H9 (cell line): ENCODE measurements around the gene AMER2. TPM values are rescaled to one million over a fixed set of nuclear protein-coding genes. Genes with fewer than 3 reads are reported as not detected.

Source experiments
- DNase-seq: peaks from one replicate; pipeline ENCODE4 v3.0.0-alpha.2; 2017
- H2AFZ ChIP-seq: one replicate; pipeline ENCODE4 v1.6.1; 2013; ENCODE audit warnings: mild to moderate bottlenecking, low read length, control low read depth, moderate library complexity
- H2AK5ac ChIP-seq: 2 replicates; pipeline ENCODE4 v1.6.1; 2013; ENCODE audit warnings: low read length, control low read depth, mixed read lengths; ENCODE audit not compliant: insufficient read length
- H2BK120ac ChIP-seq: one replicate; pipeline ENCODE4 v1.6.1; 2013; ENCODE audit warnings: low read depth, mild to moderate bottlenecking, low read length, control low read depth, inconsistent platforms; ENCODE audit not compliant: poor library complexity, severe bottlenecking
- H2BK12ac ChIP-seq: 2 replicates; pipeline ENCODE4 v1.6.1; 2013; ENCODE audit warnings: low read length, control low read depth, mixed read lengths, low read depth; ENCODE audit not compliant: insufficient read length
- H2BK15ac ChIP-seq: 2 replicates; pipeline ENCODE4 v1.6.1; 2013; ENCODE audit warnings: low read depth, low read length, control low read depth
- H2BK20ac ChIP-seq: one replicate; pipeline ENCODE4 v1.6.1; 2013; ENCODE audit warnings: low read depth, mild to moderate bottlenecking, low read length, control low read depth, inconsistent platforms; ENCODE audit not compliant: poor library complexity, severe bottlenecking
- H2BK5ac ChIP-seq: 2 replicates; pipeline ENCODE4 v1.6.1; 2013; ENCODE audit warnings: low read length, control low read depth, mixed read lengths; ENCODE audit not compliant: insufficient read length
- H3K14ac ChIP-seq: 2 replicates; pipeline ENCODE4 v1.6.1; 2013; ENCODE audit warnings: low read length, control low read depth; ENCODE audit not compliant: insufficient read depth
- H3K18ac ChIP-seq: 2 replicates; pipeline ENCODE4 v1.6.1; 2013; ENCODE audit warnings: low read depth, mild to moderate bottlenecking, mixed read lengths, low read length, control low read depth; ENCODE audit not compliant: insufficient read length
- H3K23ac ChIP-seq: 2 replicates; pipeline ENCODE4 v1.6.1; 2013; ENCODE audit warnings: low read length, control low read depth, mixed read lengths, low read depth; ENCODE audit not compliant: insufficient read length
- H3K23me2 ChIP-seq: 2 replicates; pipeline ENCODE4 v1.6.1; 2013; ENCODE audit warnings: low read depth, mild to moderate bottlenecking, mixed read lengths, low read length, control low read depth; ENCODE audit not compliant: insufficient read length, poor library complexity, severe bottlenecking
- H3K27ac ChIP-seq: 2 replicates; pipeline ENCODE4 v1.5.1; 2013; ENCODE audit warnings: low read length, control low read depth, mixed read lengths, low read depth; ENCODE audit not compliant: insufficient read length
- H3K27me3 ChIP-seq: 2 replicates; pipeline ENCODE4 v1.6.1; 2013; ENCODE audit warnings: low read length, control low read depth, inconsistent platforms; ENCODE audit not compliant: insufficient read depth
- H3K4ac ChIP-seq: 2 replicates; pipeline ENCODE4 v1.6.1; 2013; ENCODE audit warnings: low read depth, mild to moderate bottlenecking, control low read depth, inconsistent platforms, low read length, moderate library complexity
- H3K4me1 ChIP-seq: 2 replicates; pipeline ENCODE4 v1.6.1; 2013; ENCODE audit warnings: low read length, control low read depth, inconsistent platforms; ENCODE audit not compliant: insufficient read depth
- H3K4me2 ChIP-seq: 2 replicates; pipeline ENCODE4 v1.6.1; 2013; ENCODE audit warnings: low read length, control low read depth, mixed read lengths; ENCODE audit not compliant: insufficient read length, insufficient read depth
- H3K56ac ChIP-seq: 2 replicates; pipeline ENCODE4 v1.6.1; 2013; ENCODE audit warnings: low read depth, mild to moderate bottlenecking, mixed read lengths, low read length, control low read depth; ENCODE audit not compliant: insufficient read length
- H3K79me1 ChIP-seq: 2 replicates; pipeline ENCODE4 v1.6.1; 2013; ENCODE audit warnings: low read depth, mild to moderate bottlenecking, moderate library complexity, low read length, control low read depth, inconsistent platforms; ENCODE audit not compliant: insufficient read depth, poor library complexity, severe bottlenecking
- H3K79me2 ChIP-seq: 2 replicates; pipeline ENCODE4 v1.6.1; 2013; ENCODE audit warnings: low read length, control low read depth, inconsistent platforms; ENCODE audit not compliant: insufficient read depth
- H3K9ac ChIP-seq: 2 replicates; pipeline ENCODE4 v1.6.1; 2013; ENCODE audit warnings: low read length, control low read depth, mixed read lengths; ENCODE audit not compliant: insufficient read length; ENCODE audit errors: extremely low read depth
- H3K9me3 ChIP-seq: one replicate; pipeline ENCODE4 v1.6.1; 2013; ENCODE audit warnings: low read depth, low read length, inconsistent platforms; ENCODE audit not compliant: control insufficient read depth
- H3T11ph ChIP-seq: one replicate; pipeline ENCODE4 v1.6.1; 2013; ENCODE audit warnings: mild to moderate bottlenecking, low read length, control low read depth, inconsistent platforms
- H4K20me1 ChIP-seq: one replicate; pipeline ENCODE4 v1.6.1; 2013; ENCODE audit not compliant: control insufficient read depth, insufficient read length, insufficient read depth
- H4K5ac ChIP-seq: 2 replicates; pipeline ENCODE4 v1.6.1; 2013; ENCODE audit warnings: low read depth, mild to moderate bottlenecking, mixed read lengths, low read length, control low read depth; ENCODE audit not compliant: insufficient read length
- H4K8ac ChIP-seq: replicated peaks from 2 replicates; pipeline ENCODE4 v1.6.1; 2013; ENCODE audit warnings: low read length, control low read depth, mixed read lengths, low read depth; ENCODE audit not compliant: insufficient read length
- H4K91ac ChIP-seq: 2 replicates; pipeline ENCODE4 v1.6.1; 2013; ENCODE audit warnings: low read depth, mild to moderate bottlenecking, moderate library complexity, mixed read lengths, low read length, control low read depth; ENCODE audit not compliant: insufficient read length
- H3K27ac Mint-ChIP-seq, 3 experiments: 2 replicates in 2 of 3; 3 replicates in 1 of 3; pipeline ENCODE4 v1.8.0; 2020 to 2021; ENCODE audit warnings: mixed read lengths in 3 of 3, mild to moderate bottlenecking in 1 of 3, moderate library complexity in 1 of 3
- H3K27me3 Mint-ChIP-seq: 2 replicates; pipeline ENCODE4 v1.8.0; 2021; ENCODE audit warnings: low read depth, mild to moderate bottlenecking, moderate library complexity, mixed read lengths
- H3K36me3 Mint-ChIP-seq, 3 experiments: 2 replicates in 2 of 3; 3 replicates in 1 of 3; pipeline ENCODE4 v1.8.0; 2020 to 2021; ENCODE audit warnings: low read depth in 3 of 3, mixed read lengths in 3 of 3; ENCODE audit not compliant: insufficient read depth in 1 of 3
- H3K4me1 Mint-ChIP-seq, 2 experiments: 2 replicates each; pipeline ENCODE4 v1.8.0; 2020; ENCODE audit warnings: mixed read lengths in 2 of 2
- H3K4me3 Mint-ChIP-seq, 2 experiments: 2 replicates in 1 of 2; 3 replicates in 1 of 2; pipeline ENCODE4 v1.8.0; 2020 to 2021; ENCODE audit warnings: mild to moderate bottlenecking in 2 of 2, mixed read lengths in 2 of 2, moderate library complexity in 1 of 2
- H3K9me3 Mint-ChIP-seq, 2 experiments: 2 replicates in 1 of 2; 3 replicates in 1 of 2; pipeline ENCODE4 v1.8.0; 2020; ENCODE audit warnings: mild to moderate bottlenecking in 2 of 2, mixed read lengths in 2 of 2, moderate library complexity in 1 of 2
- CTCF ChIP-seq: fragments of 200-600 bp; sonication (generic); conservative IDR thresholded peaks from 3 replicates; pipeline ENCODE4 v1.8.0; 2021; ENCODE audit warnings: antibody characterized with exemption, mild to moderate bottlenecking
- WGBS: extraction: QIAGEN DNeasy Blood & Tissue Kit; methylation state at CpG from one replicate; pipeline ENCODE4 v1.1.7; 2013; ENCODE audit warnings: missing lambda C conversion rate, low lambda C conversion rate, mixed read lengths; ENCODE audit not compliant: insufficient read length; ENCODE audit errors: extremely low coverage; 5-methylcytosine and 5-hydroxymethylcytosine counted together
- total RNA-seq: library from RNA; stranded (reverse); gene quantifications from 2 replicates; pipeline ENCODE4 v1.2.1, GENCODE V29; 2021

AMER2 gene
- total RNA-seq, 1 experiment from 2014 or later, result 0.02 TPM

GRCh38 chr13:25132751-25133390 is 39.2 kb downstream of the AMER2 start:
- Histone ChIP-seq H3T11ph (no peak overlapping the region), H3K23ac (no peak overlapping the region), H3K79me1 (no peaks in the 10 kb centered on the region), H3K4me1 (peaks cover 11% of the 10 kb centered on the region), H3K27me3 (no peaks in the 10 kb centered on the region), H4K8ac (no peak overlapping the region), H2BK15ac (no peak overlapping the region; the same call in 1 of the 2 replicates), H2BK5ac (no peak overlapping the region), H3K27ac (no peak overlapping the region), H3K18ac (no peak overlapping the region), H3K23me2 (no peaks in the 10 kb centered on the region), H3K9me3 (no peaks in the 10 kb centered on the region), H2BK120ac (no peak overlapping the region), H3K4me2 (no peak overlapping the region), H3K14ac (no peak overlapping the region), H4K91ac (no peak overlapping the region), H3K79me2 (no peaks in the 10 kb centered on the region), H2BK20ac (no peak overlapping the region), H2AK5ac (no peak overlapping the region), H4K20me1 (no peaks in the 10 kb centered on the region), H2AFZ (no peak overlapping the region), H3K9ac (no peak overlapping the region), H3K4ac (no peak overlapping the region), H4K5ac (no peak overlapping the region), H3K56ac (no peak overlapping the region), H2BK12ac (no peak overlapping the region)
- Mint-ChIP-seq H3K4me3 (no peak overlapping the region), H3K27ac (no peak overlapping the region), H3K4me1 (peaks cover 39 to 40% of the 10 kb centered on the region in 2 experiments), H3K9me3 (peaks cover 16 to 22% of the 10 kb centered on the region in 2 experiments), H3K27me3 (peaks cover 26% of the 10 kb centered on the region), H3K36me3 (peaks cover 2 to 23% (median 18%) of the 10 kb centered on the region in 3 experiments; a peak in 6 of 7 replicates)
- DNase-seq, result no peak
- no peak for TF ChIP-seq CTCF
- no CpG with 5 or more reads among the region's 5 CpGs for WGBS
